AG04450 (cell line): Measurements from ENCODE around the gene MUC5B. TPM values are rescaled to one million over a fixed set of nuclear protein-coding genes. Genes with fewer than 3 reads are reported as not detected.

Experiments
- CTCF ChIA-PET: fragments of 300-600, 350-600 bp; formaldehyde crosslinking; extraction: SDS; loops from one replicate; lab custom pipeline; 2022; ENCODE audit warnings: antibody characterized with exemption, inconsistent platforms; lab: Charles Lee
- POLR2A ChIA-PET: fragments of 350-600 bp; formaldehyde crosslinking; extraction: SDS; loops from one replicate; lab custom pipeline; 2021; ENCODE audit warnings: antibody characterized with exemption, inconsistent platforms; lab: Yijun Ruan, JAX
- DNase-seq: peaks from one replicate; pipeline ENCODE4 v3.0.0-alpha.2; 2011; ENCODE audit warnings: low read depth, low spot score
- H3K27ac ChIP-seq: one replicate; pipeline ENCODE4 v1.5.1; 2012; ENCODE audit warnings: low read depth, low read length, control low read depth
- H3K27me3 ChIP-seq: one replicate; pipeline ENCODE4 v1.6.0; 2012; ENCODE audit warnings: low read length; ENCODE audit not compliant: control insufficient read depth, insufficient read depth
- H3K4me3 ChIP-seq: 2 replicates; pipeline ENCODE4 v1.5.1; 2011; ENCODE audit warnings: mild to moderate bottlenecking, low read depth, low read length, control low read depth
- H3K9me3 ChIP-seq: 2 replicates; pipeline ENCODE4 v1.5.1; 2012; ENCODE audit warnings: low read length; ENCODE audit not compliant: control insufficient read depth, insufficient read depth
- CTCF ChIP-seq: IDR thresholded peaks from 2 replicates; pipeline ENCODE4 v1.5.1; 2011; ENCODE audit warnings: low read depth, low read length, control low read depth, inconsistent platforms
- polyA plus RNA-seq: library from polyadenylated mRNA; depleted of rRNA; stranded (reverse); fragments of >200 nt; gene quantifications from 2 replicates; pipeline ENCODE4 v1.2.3, GENCODE V29; 2011

The MUC5B gene
- polyA plus RNA-seq, 1 experiment = not detected

- no peak for TF ChIP-seq CTCF
- ChIA-PET POLR2A (no interaction called here), CTCF (no interaction called here)
Measured at GRCh38 chr11:1236316-1237127, 13.7 kb downstream of the MUC5B start.

GRCh38 chr11:1237128-1237580 lies 14.3 kb downstream of the MUC5B start:
- TF ChIP-seq CTCF = no peak
- CTCF ChIA-PET = no interaction called here
- Histone ChIP-seq H3K4me3 (no peak overlapping the region), H3K27ac (no peak overlapping the region), H3K27me3 (peaks cover 2% of the 10 kb centered on the region), H3K9me3 (peaks cover 69% of the 10 kb centered on the region)
- POLR2A ChIA-PET = no interaction called here
- no peak for DNase-seq

More at GRCh38 chr11:1236316-1237127, 13.7 kb downstream of the MUC5B start:
- DNase-seq = no peak
- Histone ChIP-seq H3K4me3 (no peak overlapping the region), H3K27ac (no peak overlapping the region), H3K27me3 (peaks cover 2% of the 10 kb centered on the region), H3K9me3 (peaks cover 63% of the 10 kb centered on the region)

- CTCF ChIA-PET = no interaction called here
Measured at GRCh38 chr11:1237851-1238250, 15.0 kb downstream of the MUC5B start.

GRCh38 chr11:1238767-1239595 lies 16.1 kb downstream of the MUC5B start:
- Histone ChIP-seq H3K9me3 (peaks cover 75% of the 10 kb centered on the region), H3K27ac (no peak overlapping the region), H3K27me3 (peaks cover 2% of the 10 kb centered on the region), H3K4me3 (no peak overlapping the region)
- POLR2A ChIA-PET = no interaction called here
- TF ChIP-seq CTCF = no peak
- CTCF ChIA-PET = no interaction called here
- no peak for DNase-seq

More at GRCh38 chr11:1237851-1238250, 15.0 kb downstream of the MUC5B start:
- peaks cover 2% of the 10 kb centered on the region for H3K27me3 ChIP-seq
- TF ChIP-seq CTCF = no peak
- no peak overlapping the region for H3K27ac ChIP-seq
- peaks cover 76% of the 10 kb centered on the region for H3K9me3 ChIP-seq
- DNase-seq = no peak
- no peak overlapping the region for H3K4me3 ChIP-seq
- POLR2A ChIA-PET = no interaction called here
